ENCODE data around the gene CTNNA2.

CTNNA2 gene

DNA sequence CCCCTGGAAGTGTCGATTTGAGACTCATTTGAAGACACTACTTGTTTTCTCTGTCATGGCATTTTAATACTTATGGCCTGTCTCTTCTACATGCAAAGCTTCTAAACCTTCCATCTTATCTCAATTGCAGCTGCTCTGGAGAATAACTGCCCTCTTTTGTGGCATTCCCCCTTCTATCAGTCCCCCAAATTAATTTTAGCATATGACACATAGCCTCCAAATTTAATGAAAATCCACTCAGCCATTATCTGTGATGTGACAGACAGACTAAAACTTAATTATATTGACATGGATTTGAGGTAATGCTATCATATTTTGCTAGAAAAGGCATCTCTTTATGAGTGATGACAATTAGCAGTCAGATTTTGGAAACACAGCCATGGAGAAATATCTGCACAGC, 720.5 kb downstream of the CTNNA2 start:
- no peak for DNase-seq (ENCODE audit: low read depth, low spot score)
- H3K27ac ChIP-seq, result no peak overlapping the region

DNA sequence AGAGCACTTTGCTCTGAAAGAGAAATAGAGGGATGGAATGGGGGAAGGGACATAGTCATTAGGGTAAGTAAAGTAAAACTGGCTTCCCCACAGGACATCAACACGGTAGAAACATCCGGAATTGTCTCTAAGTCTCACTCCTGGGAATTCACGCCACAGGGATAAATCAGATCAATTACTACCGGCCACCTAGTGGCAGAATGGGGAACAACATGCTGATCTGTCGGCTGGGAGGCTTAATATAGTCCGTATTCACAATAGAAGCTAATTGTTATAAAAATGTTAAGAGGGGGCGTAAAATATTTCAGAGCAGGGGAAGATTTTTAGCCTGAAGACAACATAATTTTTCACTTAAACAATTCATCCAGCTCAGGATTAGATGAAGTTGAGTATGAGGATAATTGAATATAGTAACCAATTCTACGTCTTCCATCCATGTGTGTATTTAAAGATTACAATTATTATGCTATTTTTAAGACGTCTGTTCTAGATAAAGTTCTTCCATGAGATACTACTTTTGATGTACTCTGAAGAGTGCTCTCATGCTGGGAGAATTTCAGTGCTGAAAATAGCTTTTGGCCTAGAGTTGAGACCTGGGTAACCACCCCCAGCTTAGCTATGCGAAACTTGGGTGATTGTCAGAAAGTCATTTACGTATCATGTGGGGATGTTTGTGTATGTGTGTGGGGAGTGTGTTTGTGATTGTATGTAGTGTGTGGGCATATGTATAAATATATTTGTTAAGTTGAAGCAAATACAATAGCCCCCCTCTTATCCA, 726.0 kb downstream of the CTNNA2 start:
- DNase-seq (ENCODE audit: low read depth, low spot score), result no peak
- H3K27ac ChIP-seq, result no peak overlapping the region

DNA sequence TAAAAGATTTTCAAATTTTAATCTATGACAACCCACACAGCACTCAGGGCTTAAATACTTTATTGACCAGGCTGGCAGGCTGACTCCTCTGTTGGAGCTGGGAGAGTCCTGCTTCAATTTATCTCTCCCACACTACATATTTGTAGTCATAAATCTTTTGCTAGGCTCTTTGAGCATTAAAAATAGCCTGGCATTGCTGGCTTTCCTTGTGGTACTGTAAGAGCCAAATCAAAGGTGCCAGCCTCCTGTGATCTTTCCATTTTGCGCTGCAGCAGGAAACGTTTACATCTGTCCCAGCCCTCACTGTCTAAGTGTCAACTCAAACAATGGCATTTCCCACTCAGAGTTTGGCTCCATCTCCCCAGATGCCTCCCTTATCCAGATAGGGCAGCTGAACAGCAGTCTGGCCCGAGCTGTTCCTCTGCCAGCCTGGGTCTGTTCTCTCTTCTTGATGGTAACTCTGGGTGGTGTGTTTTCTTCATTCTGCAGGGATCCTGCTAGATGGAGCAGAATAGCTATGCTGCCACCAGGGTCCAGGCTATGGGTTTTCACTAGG, 729.6 kb downstream of the CTNNA2 start:
- DNase-seq (ENCODE audit: low read depth, low spot score), result no peak
- no peak overlapping the region for H3K27ac ChIP-seq

DNA sequence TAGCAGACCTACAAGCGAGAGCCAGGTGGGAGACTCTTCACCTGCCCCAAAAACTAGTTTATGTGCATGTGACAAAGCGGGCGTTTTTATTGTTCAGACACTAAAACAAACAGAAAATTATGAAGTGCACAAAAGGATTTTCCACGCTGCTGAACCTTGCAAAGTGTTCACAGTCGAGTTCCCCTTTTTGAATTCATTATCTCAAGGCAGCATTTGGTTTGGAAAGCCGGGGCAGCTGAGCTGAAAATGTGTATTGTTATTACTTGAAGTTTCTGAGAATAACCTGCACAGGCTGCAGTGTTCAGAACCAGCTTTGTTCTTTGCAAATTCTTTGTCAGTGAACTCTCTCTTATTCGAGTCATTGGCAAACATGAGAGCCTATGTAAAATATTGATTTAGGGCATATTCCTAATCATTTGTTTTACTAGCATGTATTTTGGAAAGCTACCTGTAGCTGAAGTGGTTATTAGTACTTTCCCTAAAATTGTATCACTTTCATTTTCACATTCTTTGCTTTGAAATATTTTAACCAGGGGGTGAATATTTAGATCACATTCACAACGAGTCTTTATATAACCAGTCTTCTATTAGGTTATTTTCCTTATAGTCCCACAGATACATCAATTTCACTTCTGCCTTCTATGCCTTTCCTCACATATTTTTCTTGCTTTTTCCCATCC, 732.2 kb downstream of the CTNNA2 start:
- no peak for DNase-seq (ENCODE audit: low read depth, low spot score)
- no peak overlapping the region for H3K27ac ChIP-seq

DNA sequence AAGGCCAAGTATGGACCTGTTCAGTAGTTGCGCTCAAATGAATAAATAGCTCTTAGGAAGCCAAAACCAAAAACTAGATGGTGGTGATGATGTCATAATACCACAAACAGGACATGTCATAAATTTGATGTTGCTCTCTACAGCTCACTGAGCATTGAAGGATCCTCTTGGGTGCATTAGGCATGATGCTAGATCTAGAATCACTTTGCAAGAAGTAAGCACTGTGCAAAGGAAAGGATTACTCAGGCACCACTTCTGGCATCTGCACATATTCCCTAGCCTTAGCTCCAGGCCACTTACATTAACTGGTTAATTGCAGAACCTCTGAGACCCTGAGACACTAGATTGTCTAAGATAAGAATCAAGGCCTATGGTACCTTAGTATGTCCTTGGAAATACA, 733.7 kb downstream of the CTNNA2 start:
- DNase-seq (ENCODE audit: low read depth, low spot score), result no peak
- no peak overlapping the region for H3K27ac ChIP-seq

DNA sequence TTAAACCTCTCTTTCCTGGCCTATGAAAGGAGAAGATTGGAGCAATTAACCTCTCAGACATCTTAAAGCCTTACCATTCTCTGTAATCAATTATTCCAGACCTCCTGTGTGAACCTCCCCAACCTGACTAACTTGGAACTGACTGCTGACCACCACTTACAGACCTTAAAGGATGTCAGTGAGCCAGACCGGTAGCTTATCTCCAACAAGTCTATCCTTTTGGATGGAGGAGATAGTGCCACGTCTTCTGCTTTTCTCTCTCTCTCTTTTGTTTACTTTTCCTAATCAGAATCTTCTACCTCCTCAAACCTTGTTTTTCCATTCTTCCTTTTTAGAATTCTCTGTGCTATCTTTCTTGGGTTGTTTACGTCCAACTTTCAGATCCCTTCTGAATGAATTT, 734.5 kb downstream of the CTNNA2 start:
- DNase-seq (ENCODE audit: low read depth, low spot score), result no peak
- no peak overlapping the region for H3K27ac ChIP-seq

DNA sequence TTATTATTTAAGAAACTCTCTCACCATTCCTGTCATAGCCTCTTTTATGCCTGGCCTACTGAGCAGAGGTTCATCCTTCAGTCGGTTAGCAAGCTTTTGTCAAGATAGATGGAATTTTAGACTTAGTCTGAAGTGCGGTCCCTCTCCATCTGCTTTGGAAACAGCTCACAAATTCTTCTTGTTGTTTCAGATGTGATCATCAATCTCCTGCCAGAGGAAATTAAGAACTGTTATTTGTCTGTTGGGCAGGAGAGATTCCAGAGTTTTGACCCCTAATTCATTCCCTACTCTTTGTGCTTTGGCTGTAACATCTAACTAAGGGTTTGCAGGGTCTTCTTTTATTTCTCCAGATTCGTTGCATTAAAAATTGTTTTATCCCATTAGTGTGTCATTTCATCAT, 735.3 kb downstream of the CTNNA2 start:
- no peak for DNase-seq (ENCODE audit: low read depth, low spot score)

DNA sequence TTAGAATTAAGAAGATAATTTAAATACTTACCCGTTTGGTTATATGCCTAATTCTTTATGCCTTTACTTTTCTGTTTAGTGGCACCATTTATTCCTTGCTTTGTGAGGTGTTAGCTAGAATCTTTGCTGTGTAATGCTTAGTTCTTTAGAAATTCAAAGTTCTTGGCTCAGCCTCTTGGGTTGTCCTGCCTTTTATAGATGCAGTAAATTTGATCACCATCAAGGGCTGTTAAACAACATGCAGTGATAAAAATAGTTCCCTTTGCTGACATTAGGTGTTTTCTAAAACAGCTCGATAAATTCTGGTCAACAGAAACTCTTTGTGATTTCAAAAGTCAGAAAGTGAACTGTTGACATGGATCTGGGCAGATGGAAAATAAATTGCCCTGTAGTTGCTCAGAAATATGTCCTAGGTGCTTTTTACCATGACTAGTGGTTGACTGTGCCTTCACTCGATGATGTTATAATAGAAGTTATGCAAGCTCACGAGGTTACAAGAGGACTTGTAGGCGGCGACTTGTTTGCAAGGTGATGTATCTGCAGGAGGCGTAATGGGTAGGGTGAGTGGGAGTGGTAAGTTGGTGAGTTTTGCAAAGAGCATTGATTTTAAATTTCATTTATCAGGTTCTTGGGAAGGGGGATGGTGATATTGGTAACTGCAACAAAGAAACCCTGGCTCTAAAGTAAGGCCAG, 739.6 kb downstream of the CTNNA2 start:
- DNase-seq (ENCODE audit: low read depth, low spot score), result no peak
- no peak overlapping the region for H3K27ac ChIP-seq

More for the DNA sequence above, 735.3 kb downstream of the CTNNA2 start:
- no peak overlapping the region for H3K27ac ChIP-seq

DNA sequence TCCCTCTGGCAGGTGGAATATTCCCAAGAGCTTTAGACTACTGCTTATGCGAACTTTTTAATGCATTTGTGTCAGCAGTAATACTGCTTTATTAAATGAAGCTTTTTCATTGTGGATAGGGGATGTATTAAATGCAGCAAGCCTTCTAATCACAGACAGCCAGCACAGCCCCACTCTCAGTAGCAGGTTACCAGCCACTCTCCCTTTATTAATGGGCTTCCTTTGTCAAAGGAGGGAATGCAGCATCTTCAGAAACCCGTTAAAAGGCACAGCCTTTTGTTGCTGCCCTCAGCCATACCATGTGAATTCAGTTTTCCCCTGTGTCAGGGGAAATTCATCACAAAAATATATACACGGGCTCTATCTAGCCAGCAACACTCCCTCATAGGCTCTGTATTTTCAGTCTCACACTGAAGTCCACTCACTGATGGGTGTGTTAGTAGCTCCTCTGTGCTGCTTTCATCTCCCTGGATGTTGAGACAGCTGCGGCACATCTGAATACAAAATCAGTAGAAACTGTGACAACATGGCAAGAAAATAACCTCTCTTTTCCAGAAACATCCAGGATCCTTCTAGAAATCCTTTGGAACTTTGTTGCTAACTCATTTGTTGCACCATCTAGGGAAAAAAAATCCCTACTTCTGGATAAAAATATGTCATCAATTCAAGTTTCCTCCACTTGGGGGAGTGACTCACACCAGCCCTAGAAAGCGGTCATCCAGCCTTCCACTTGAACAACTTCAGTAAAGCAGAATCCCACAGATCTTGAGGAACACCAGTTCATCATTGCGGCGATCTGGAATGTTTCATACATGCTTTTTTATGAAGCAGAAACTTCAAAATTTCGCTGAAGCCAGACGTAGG, 743.3 kb downstream of the CTNNA2 start:
- H3K27ac ChIP-seq, result no peak overlapping the region
- no peak for DNase-seq (ENCODE audit: low read depth, low spot score)

DNA sequence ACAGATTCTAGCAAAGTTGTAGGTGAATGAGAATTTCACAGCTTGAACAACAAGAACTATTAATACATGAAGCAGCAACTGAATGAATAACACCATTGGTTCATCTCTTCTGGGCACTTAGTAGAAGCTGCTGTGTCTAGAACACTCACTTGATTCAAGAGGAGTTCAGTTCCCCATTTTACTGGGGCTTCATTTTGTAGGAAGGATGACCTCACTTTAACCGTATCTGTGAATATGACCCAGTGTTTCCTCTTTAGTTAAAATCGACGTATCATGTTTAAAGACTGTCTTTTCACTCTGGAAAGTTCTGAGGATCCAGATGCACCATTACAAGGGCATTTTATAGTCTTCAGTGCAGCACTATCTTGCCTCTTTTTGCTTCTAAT, 743.9 kb downstream of the CTNNA2 start:
- H3K27ac ChIP-seq, result no peak overlapping the region
- DNase-seq (ENCODE audit: low read depth, low spot score), result no peak

DNA sequence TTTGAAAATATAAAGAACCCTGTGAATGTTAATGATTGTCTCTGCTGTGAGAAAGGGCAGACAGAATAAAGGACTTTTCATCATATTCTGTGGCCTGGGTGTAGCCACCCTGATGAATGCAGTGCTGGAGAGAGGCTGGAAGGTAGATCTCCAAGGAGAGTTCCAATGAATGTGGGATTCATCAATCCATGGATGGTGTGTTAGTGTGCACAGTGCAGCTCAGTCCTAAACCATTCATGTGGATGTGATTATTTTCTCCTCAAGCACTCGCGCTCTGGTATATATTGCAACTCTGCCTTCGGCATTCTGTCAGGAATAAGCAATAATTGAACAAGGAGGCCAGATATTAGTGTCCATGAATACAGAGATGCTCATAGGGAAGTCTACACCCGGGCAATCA, 744.6 kb downstream of the CTNNA2 start:
- DNase-seq (ENCODE audit: low read depth, low spot score), result no peak
- no peak overlapping the region for H3K27ac ChIP-seq

DNA sequence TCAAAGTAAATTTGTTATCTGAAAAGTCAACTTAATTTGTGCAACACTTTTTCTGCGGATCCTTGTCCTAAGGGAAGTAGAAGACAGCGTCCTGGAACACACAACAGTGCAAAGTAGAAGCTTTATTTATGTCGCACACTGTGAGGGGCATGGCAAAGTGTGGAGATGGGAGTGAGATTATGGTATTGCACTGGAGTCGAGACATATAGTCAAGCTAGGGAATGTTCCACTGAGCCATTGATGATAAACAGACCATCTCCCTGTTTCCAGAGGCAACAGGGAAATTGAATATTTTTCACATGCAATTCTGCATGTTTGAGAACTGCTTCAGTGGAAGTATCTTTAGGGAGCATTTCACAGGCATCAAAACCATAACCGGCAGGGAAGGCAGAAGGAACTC, 745.5 kb downstream of the CTNNA2 start:
- DNase-seq (ENCODE audit: low read depth, low spot score), result no peak
- H3K27ac ChIP-seq, result no peak overlapping the region

DNA sequence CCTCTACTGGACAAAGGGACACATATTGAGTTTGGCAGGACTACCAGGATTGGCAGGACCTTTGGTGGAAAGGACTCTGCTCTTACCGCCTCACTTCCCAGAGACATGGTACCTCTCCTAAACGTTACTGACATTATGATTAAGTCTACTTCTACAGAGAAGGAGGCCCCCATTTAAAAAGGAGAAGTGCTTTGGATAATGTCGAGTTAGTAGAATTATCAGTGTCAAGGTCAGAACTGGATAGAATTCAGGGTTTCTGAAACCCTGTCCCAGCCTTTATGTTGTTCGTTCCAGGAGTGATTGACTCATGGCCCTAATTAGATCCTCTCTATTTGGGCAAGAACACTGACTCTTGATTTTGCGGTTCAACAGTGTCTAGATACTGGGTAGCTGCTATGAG, 745.9 kb downstream of the CTNNA2 start:
- DNase-seq (ENCODE audit: low read depth, low spot score), result no peak
- H3K27ac ChIP-seq, result no peak overlapping the region

DNA sequence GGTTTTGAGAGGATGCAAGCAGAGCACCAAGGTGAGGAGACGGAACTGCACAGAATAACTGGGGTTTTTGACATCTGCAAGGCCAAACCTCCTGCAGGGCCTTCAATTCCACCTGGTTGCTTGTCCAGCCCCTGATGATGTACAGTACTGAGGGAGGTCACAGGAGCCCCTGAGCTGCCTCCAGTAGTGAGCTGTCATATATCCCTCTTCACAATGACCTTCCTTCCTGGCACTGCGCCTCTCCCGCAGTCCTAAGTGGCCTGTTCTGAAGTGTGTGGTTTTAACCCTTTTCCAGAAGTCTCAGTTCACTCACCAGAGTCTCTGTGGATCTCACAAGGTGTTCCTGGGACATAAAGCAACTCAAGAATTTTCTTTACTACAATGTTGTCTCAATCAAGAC, 746.4 kb downstream of the CTNNA2 start:
- DNase-seq (ENCODE audit: low read depth, low spot score), result no peak
- H3K27ac ChIP-seq, result no peak overlapping the region

DNA sequence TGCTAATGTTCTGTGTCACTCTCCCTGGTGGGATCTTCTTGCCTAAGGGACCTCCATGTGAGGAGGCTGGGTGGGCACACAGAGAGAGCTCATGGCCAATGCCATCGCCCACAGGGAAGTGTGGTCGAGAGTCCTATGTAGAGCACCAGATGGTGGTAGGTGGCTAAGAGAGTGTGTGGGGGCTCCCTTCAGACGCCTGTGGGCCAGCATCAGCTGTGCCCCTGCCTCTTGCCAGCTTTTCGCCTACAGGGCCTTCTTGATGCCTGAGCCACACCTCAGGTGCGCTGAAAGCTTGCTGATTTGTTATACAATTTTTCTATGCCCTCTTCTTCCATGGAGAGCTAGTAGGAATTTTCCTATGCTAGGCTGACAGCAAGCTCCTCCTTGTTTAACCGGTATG, 753.4 kb downstream of the CTNNA2 start:
- DNase-seq (ENCODE audit: low read depth, low spot score), result no peak

DNA sequence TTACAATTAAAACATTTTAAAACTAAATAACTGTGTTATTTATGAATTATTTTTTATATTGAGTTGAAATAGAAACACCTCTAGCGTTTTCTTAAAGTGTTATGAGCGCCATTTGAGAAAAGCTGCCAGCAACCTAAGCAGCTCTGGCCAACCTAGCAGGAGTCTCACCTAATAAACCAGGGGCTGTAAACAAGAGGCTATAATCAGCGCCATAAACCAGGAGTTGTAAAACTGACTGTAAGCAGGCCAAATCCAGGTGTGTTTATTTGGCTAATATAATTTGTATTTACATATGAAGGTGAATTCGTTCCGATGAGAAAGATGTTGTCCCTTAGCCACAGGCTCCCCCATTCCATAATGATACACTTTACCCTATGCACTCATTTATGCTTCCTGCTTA, 757.0 kb downstream of the CTNNA2 start:
- no peak for DNase-seq (ENCODE audit: low read depth, low spot score)
- no peak overlapping the region for H3K27ac ChIP-seq

More for the DNA sequence above, 753.4 kb downstream of the CTNNA2 start:
- H3K27ac ChIP-seq, result no peak overlapping the region

DNA sequence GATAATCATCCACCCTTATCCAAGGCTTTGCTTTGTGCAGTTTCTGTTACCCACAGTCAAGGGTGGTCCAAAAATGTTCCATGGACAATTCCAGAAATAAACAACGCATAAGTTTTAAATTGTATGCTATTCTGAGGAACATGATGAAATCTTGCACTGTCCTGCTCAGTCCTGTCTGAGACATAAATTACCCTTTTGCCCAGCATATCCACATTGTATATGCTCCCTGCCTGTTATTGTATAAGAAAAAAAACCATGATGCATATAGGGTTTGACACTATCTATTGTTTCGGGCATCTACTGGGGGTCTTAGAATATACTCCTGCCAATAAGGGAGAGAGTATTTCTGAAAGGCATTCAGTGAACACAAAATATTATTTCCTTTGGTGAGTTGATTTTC, 767.7 kb downstream of the CTNNA2 start:
- H3K27ac ChIP-seq, result no peak overlapping the region
- DNase-seq (ENCODE audit: low read depth, low spot score), result no peak

DNA sequence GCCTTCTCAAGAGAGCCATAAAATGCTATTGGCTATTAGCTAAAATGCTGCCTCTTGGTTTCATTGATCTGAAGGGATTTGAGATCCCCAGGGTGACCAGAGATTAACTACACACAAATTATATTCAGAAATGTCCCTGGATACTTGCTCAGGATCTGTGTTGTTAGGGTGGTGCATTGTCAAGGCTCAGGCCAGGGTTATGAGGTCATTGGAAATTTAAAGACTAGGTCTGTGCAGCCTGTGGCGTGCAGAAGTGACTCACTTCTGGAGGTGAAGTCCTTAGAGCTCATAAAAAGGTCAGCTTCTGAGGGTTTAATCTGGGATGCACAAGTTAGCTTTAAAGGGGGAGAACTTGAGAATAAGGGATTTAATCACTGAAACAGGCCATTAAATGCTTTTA, 768.2 kb downstream of the CTNNA2 start:
- H3K27ac ChIP-seq, result no peak overlapping the region
- DNase-seq (ENCODE audit: low read depth, low spot score), result no peak

DNA sequence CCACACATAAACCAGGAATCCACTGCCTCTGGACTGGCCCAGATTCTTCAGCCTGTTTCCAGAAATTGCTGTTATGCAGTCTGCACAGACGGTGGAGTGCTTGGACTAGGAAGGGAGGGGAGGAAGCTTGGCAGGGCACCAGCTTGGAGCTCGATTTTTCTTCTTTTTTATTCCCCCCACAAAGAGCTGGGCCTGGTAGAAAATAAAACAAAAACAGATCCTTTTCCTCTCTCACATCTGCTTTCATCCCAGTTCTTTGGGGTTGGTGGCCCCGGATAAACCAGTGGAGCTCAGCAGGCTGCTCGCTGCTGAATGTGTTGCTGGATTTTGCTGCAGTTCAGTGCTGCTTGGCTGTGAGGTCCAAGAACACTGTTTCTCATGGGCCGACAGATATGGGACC, 775.7 kb downstream of the CTNNA2 start:
- no peak for DNase-seq (ENCODE audit: low read depth, low spot score)
- no peak overlapping the region for H3K27ac ChIP-seq

DNA sequence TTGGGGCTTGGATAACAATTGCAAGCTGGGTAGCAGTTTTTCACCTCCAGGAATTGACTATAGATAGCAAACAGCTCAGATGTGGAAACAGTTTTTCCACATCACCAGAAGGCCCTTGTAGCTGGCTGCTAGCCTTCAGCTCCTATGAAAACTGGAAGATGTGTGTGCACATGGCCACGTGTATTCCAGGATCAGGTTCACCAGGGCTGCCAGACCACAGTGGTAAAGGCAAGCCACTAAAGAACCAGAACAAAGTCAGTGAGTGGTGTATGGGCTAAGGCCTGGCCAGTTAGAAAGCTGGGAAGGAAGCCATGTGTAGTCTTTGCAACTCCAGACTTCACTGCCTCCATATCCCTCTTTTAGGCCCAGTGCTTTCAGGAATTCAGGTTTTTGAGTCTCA, 778.8 kb downstream of the CTNNA2 start:
- DNase-seq (ENCODE audit: low read depth, low spot score), result no peak
- H3K27ac ChIP-seq, result no peak overlapping the region
